Ovary (tissue), 3 donors: Measurements from ENCODE around the gene NKX6-1.

ENCODE experiments used
- EP300 ChIP-seq: sonication (generic); formaldehyde crosslinking; IDR thresholded peaks from one replicate; pipeline ENCODE4 v1.6.1; 2017; ENCODE audit warnings: antibody characterized with exemption
- POLR2A ChIP-seq: fragments of 450-650 bp; IDR thresholded peaks from one replicate; pipeline ENCODE4 v1.6.1; 2017; ENCODE audit warnings: antibody characterized with exemption, mild to moderate bottlenecking, moderate library complexity
- TF ChIP-seq, protein P1 (sequence below), 3 donors: fragments of 450-650 bp in 2 of 3; fragments of 200-600 bp in 1 of 3; IDR thresholded peaks; one replicate each; pipeline versions ENCODE4 v1.5.1 to v1.8.0; 2016 to 2022; ENCODE audit warnings: antibody characterized with exemption in 3 of 3, mild to moderate bottlenecking in 1 of 3
- donor health status: DM: no; HTN: no; CAD: no.

DNA sequence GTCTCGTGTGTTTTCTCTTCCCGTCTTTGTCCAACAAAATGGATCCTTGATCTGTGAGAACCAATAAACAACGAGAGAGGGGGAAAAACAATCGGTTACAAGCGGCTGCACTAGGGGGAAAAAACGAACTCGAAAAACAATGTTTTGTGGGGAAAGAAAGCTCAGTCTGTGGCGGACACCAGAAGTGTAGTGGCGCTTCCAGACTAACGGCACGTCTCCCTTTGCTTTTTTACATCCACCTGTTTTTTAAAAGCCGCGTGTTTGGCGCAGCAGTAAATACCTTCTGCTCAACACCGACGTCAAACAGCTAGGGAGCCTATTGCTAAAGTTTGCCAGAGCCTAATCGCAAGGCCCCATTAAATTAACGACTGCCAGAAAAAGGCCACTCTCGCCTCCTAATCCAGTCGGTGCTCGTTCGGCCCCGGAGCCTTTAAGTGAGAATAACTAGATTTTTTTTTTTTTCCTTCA is 3.3 kb downstream of the NKX6-1 start:
- TF ChIP-seq, protein P1, sequence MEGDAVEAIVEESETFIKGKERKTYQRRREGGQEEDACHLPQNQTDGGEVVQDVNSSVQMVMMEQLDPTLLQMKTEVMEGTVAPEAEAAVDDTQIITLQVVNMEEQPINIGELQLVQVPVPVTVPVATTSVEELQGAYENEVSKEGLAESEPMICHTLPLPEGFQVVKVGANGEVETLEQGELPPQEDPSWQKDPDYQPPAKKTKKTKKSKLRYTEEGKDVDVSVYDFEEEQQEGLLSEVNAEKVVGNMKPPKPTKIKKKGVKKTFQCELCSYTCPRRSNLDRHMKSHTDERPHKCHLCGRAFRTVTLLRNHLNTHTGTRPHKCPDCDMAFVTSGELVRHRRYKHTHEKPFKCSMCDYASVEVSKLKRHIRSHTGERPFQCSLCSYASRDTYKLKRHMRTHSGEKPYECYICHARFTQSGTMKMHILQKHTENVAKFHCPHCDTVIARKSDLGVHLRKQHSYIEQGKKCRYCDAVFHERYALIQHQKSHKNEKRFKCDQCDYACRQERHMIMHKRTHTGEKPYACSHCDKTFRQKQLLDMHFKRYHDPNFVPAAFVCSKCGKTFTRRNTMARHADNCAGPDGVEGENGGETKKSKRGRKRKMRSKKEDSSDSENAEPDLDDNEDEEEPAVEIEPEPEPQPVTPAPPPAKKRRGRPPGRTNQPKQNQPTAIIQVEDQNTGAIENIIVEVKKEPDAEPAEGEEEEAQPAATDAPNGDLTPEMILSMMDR (IDR thresholded peaks at IDR 0.05), result no peak
- no peak for TF ChIP-seq POLR2A
- no peak for TF ChIP-seq EP300
